WERI-Rb-1 (cell line): Measurements from ENCODE around the gene ZFHX3.

ENCODE experiments used
- DNase-seq: peaks from one replicate; pipeline ENCODE4 v3.0.0-alpha.2; 2020
- H3K27ac ChIP-seq: fragments of 250-450 bp; sonication (Bioruptor Pico); 2 replicates; pipeline ENCODE4 v1.5.1; 2020; ENCODE audit warnings: mild to moderate bottlenecking, moderate library complexity
- H3K27me3 ChIP-seq: fragments of 250-450 bp; sonication (Bioruptor Pico); 2 replicates; pipeline ENCODE4 v1.5.1; 2021; ENCODE audit warnings: mild to moderate bottlenecking, low read depth, moderate library complexity; ENCODE audit not compliant: insufficient read depth, severe bottlenecking
- H3K36me3 ChIP-seq: fragments of 250-450 bp; sonication (Bioruptor Pico); 2 replicates; pipeline ENCODE4 v1.5.1; 2020; ENCODE audit warnings: mild to moderate bottlenecking, moderate library complexity
- H3K4me3 ChIP-seq: 2 replicates; pipeline ENCODE4 v1.5.1; 2011; ENCODE audit warnings: low read depth, mild to moderate bottlenecking, control low read depth, low read length
- H3K9me3 ChIP-seq: fragments of 250-450 bp; sonication (Bioruptor Pico); 2 replicates; pipeline ENCODE4 v1.5.1; 2021; ENCODE audit warnings: mild to moderate bottlenecking, moderate library complexity; ENCODE audit not compliant: severe bottlenecking
- CTCF ChIP-seq: IDR thresholded peaks from 2 replicates; pipeline ENCODE4 v1.5.1; 2011; ENCODE audit warnings: low read depth, mild to moderate bottlenecking, control low read depth, inconsistent platforms, low read length

ZFHX3 gene

GRCh38 chr16:73057291-73058210, 9.6 kb upstream of the ZFHX3 start:
- TF ChIP-seq CTCF = peak; percentile 44
- no peaks in the 10 kb centered on the region for H3K36me3 ChIP-seq
- H3K9me3 ChIP-seq = no peaks in the 10 kb centered on the region
- no peak for DNase-seq
- H3K27ac ChIP-seq = peak overlapping the region; percentile 90
- peak overlapping the region; percentile 70 for H3K4me3 ChIP-seq
- no peaks in the 10 kb centered on the region for H3K27me3 ChIP-seq

GRCh38 chr16:73056921-73057290, 9.0 kb upstream of the ZFHX3 start:
- Histone ChIP-seq H3K27me3 (no peaks in the 10 kb centered on the region), H3K27ac (peak overlapping the region; percentile 90), H3K36me3 (no peaks in the 10 kb centered on the region), H3K9me3 (no peaks in the 10 kb centered on the region), H3K4me3 (peak overlapping the region; percentile 70)
- no peak for DNase-seq
- no peak for TF ChIP-seq CTCF

GRCh38 chr16:73056448-73056847, 8.5 kb upstream of the ZFHX3 start:
- H3K27ac ChIP-seq = peak overlapping the region; percentile 90
- peak overlapping the region; percentile 70 for H3K4me3 ChIP-seq
- no peak for TF ChIP-seq CTCF
- H3K36me3 ChIP-seq = no peaks in the 10 kb centered on the region
- DNase-seq = no peak
- H3K27me3 ChIP-seq = no peaks in the 10 kb centered on the region
- H3K9me3 ChIP-seq = no peaks in the 10 kb centered on the region

GRCh38 chr16:73054813-73055482, 7.0 kb upstream of the ZFHX3 start:
- Histone ChIP-seq H3K9me3 (no peaks in the 10 kb centered on the region), H3K4me3 (peak overlapping the region; percentile 70), H3K27ac (peak overlapping the region; percentile 90), H3K36me3 (no peaks in the 10 kb centered on the region), H3K27me3 (no peaks in the 10 kb centered on the region)
- no peak for DNase-seq
- TF ChIP-seq CTCF = no peak

- Histone ChIP-seq H3K4me3 (peak overlapping the region; percentile 70), H3K27me3 (no peaks in the 10 kb centered on the region), H3K9me3 (no peaks in the 10 kb centered on the region), H3K36me3 (no peaks in the 10 kb centered on the region), H3K27ac (peak overlapping the region; percentile 90)
- no peak for TF ChIP-seq CTCF
- DNase-seq = no peak
Observed at GRCh38 chr16:73054498-73054812, 6.5 kb upstream of the ZFHX3 start.
